ENCODE data around the gene CDCP2.

DNA sequence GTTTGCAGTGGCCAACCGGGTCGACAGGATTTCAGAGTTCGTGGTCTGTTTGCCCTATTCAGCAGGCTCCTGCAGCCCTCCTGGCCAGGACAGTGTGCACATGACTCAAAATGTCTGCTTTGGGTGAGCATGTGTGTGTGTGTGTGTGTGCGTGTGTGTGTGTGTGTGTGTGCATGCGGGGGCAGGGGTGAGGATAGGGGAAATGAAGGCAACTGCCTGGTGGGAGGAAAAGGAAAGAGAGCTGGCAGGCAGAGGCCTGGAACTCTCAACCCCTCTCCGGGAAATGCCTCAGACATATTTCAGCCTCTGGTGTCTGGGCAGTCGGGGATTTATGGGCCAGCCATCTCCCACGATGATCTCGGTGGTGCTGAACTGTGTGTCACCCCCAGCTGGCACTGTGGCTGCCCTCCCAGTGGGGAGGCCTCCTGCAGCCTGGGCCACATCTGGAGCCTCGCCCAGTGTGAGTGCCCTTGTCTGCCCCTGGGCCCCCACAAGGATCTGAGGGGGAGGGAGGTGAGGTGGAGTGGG lies 15.2 kb downstream of the CDCP2 start:
- TF ChIP-seq EZH2 (IDR thresholded peaks at IDR 0.05) (no peak), POLR2AphosphoS5 (IDR thresholded peaks at IDR 0.05; ENCODE audit: borderline replicate concordance, low read depth, low read length) (0 out of 2 replicates have a peak, but pooled peaks have one; percentile 14)
